HG03442 (cell line): ENCODE data around the gene PLXND1.

Source experiments
- ATAC-seq: cut with Tn5 transposase; IDR thresholded peaks from one replicate; pipeline ENCODE4 v1.9.1; 2021; ENCODE audit warnings: mild to moderate bottlenecking, moderate library complexity; ENCODE audit not compliant: unreplicated experiment

Gene PLXND1

DNA sequence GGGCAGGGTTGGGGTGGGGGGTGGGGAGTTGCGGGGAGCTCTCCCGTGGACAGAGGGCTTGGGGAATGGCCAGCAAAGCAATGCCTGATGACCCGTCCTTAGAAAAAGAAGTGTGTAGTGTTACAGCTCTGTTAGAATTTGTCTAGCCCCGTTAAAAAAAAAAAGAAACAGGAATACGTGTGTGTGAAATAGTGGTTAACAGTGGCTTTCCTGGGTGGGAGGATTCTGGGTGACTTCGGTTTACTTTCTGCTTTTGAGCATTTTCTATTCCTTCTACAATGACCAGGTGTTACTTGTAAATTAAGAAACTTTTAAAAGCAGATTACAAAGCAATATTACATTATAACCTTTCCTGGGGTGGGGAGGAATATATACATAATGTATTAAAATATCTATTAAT, 38.5 kb downstream of the PLXND1 start:
- ATAC-seq: no peak

DNA sequence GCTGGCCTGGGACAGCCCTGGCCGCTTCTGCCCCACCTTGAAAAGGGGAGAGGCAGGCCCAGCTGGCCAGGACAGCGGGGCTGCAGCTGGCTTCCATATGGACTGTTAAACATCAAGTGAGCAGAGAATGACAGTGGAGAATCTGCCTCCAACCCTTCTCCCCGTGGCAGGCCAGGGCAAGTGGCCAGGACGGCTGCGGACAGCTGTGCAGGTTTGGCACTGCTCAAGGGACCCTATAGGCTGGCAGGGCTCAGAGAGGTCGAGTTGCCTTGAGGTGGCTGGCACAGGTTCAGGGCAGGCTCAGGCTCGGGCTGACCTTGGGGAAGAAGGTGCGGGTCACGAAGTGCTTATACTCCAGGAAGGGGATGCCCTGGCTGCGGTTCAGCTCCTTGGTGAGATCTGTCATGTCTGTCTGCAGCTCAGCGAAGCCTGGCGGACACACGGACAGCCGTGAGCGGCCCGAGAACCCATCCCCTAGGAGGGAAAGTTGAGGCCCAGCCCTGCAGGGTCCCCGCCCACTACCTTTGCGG, 39.2 kb downstream of the PLXND1 start:
- ATAC-seq: no peak

GRCh38 chr3:129565902-129566301, 40.6 kb downstream of the PLXND1 start:
- no peak for ATAC-seq

- ATAC-seq: no peak
These were observed 41.4 kb downstream of the PLXND1 start for GRCh38 chr3:129564981-129565644.

GRCh38 chr3:129563850-129564535, 42.5 kb downstream of the PLXND1 start:
- no peak for ATAC-seq

DNA sequence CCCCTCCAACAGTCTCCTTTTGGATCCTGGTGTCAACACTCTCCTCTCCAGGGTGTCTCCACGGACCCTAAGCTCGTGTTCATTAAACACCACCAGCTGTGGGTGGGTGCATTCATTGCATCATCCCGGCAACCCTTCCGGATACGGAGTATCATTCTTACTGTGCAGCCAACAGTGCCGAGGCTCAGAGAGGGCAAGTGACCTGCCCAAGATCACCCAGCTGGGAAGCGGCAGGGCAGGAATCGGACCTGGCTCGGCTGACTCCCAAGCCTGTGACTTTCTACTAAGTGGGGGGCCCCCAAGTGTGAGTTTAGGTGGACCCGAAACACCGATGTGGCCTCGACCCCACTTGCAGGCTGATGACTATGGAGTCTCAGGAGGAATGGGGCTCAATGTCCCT, 43.1 kb downstream of the PLXND1 start:
- ATAC-seq: no peak

GRCh38 chr3:129562803-129563202, 43.7 kb downstream of the PLXND1 start:
- no peak for ATAC-seq

DNA sequence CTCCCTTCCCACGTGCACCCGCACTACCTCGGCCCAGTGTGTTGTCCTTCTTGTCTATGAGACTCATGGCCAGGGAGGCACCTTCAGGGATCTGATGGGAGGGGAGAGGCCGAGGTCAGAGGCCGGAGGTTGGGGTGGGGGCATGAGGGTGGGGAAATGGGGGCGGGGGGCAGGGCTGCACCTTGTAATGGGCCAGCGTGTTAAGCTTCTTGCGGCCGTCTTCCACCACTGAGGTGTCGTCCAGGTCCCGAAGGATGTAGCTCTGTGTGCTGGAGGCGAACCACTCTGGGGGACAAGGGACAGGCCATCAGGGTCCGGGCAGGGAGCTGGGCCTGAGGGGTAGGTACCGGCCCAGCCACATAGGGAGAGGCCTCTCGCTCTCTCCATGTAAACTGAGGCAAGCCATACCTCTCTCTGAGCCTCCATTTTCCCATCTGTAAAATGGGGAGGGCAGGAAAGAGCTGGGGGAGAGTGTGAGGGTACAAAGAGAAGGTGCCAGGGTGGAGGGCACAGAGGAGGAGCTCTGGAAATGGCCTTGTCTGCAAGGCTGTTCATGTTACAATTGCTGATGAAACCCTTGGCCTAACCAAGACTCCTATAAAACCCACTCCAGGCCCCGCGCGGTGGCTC, 44.7 kb downstream of the PLXND1 start:
- ATAC-seq: no peak

DNA sequence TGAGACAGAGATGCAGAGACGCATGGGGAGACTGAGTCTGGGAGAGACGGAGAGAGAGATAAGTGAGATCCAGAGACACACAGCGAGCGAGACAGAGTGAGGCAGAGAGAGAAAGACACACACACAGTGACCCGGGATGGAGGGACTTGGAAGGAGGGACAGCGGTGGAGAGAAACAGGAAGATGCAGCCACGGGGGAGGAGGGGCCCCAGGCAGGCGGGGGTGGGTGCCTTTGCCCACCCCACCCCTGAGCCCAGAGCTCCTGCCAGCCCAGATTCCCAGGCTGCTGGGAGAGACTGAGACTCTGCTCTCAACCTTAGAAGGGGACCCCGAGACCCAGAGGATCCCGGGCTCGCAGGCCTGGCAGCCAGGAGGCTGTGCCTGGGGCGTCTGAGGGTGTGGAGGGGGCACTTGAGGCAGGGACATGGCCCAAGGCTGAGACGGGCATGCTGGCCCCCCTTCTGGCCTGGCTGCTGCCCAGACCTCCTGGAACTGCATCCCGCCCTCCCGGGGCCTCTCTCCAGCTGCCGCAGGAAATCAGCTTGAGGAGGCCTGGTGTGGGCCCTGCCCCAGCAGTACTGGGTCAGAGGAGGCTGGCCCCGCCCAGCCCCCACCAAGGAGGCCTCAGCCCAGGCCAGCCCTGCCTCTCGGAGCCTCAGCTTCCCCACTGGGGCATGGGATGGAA, 45.4 kb downstream of the PLXND1 start:
- no peak for ATAC-seq

GRCh38 chr3:129560269-129560787, 46.1 kb downstream of the PLXND1 start:
- ATAC-seq: no peak

GRCh38 chr3:129559565-129560079, 46.9 kb downstream of the PLXND1 start:
- no peak for ATAC-seq

DNA sequence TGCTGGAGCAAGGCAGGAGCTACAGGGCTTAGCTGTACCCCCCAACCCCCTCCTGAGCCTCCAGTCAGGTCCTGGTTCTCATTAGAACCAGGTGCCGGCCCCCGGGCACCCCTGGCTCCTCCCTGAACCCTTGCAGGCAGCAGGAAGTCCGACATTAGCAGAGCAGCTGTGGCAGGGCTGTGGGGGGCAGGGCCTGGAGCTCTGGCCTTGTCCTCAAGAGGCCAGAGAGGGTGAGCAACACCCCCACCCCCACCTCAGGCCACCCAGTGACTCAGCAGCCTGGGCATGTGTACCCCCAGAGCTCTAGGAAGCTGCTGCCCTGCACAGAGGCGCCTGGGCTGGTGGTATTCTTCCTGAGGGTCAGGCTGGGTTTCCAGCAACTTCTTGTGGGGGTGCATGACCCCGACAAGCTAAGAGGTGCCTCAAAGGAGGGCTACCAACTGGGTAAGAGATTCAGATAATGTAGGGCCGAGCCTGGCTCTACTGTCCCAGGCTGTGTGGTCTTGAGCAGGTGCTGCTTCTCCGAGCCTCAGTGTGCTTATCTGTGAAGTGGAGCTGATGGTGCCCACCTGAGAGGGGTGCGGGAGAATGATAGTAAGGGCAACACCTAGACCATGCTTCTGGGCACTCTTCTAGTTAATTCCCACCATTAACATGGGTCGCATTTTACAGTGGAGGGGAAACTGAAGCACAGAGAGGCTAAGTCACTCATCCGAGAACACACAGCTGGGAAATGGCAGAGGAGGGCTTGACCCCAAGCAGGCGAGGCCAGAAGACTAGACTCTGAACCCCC, 47.5 kb downstream of the PLXND1 start:
- no peak for ATAC-seq

DNA sequence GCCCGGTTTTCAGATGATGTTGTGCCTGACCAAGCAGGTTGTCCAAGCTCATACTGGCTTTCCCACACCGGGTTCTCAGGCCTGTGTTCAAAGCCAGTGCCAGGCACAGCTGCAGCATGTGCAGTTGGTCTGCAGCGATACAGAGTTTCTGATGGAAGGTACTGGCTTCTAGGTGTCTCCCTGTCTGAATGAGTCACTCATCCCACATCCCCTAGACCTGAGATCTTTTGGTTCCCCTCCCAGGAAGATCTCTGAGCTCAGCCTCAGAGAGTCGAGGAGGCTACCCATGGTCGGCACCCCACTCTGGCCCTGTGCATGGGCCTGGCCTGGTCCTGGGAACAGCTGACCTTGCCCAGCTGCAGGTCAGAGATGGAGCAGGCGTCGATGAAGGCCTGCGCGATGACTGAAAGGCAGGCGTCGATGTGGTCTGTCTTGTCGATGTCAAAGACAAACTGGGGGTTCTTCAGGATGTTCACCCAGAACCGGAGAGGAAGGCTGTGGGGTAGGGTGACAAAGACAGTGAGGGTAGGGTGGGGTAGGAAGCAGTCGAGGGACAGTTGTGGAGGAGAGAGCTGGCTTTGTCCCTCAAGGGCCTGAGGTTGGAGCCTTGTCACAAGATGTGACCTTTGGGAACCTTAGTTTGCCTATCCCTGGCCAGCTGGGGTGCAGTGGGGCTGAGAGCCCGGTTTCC, 48.2 kb downstream of the PLXND1 start:
- ATAC-seq: no peak

DNA sequence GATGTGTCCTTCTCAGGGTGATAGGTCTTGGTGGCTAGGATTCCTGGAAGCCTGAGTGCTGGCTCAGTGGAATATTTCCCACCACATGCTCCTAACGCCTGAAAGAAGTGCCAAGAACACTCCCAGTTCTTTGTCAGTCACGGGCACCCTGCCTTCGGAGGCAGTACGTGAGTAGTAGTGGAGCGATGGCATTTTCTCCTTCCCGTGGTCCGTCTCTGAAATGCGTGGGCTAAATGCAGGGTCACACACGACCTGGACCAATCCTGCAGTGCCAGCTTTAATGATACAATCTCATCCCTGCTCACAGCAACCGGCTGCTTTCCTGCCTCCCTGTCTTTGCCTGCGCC, 49.0 kb downstream of the PLXND1 start:
- ATAC-seq: no peak

GRCh38 chr3:129556890-129557547, 49.5 kb downstream of the PLXND1 start:
- no peak for ATAC-seq

DNA sequence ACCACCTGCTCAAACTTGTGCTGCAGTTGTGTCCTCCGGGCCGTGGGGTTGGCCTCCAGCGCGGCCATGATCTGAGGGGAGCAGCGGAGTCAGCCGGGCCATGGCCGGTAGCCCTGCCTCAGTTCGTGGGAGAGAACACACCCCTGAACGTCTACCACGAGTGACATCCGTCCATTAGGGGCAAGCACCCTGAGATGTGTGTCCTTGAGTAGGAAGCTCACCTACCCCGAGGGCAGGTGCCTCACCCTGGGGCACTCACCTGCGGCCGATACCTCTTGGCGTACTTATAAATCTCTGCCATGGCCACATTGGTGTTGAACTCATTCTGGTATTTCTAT, 50.1 kb downstream of the PLXND1 start:
- no peak for ATAC-seq

- no peak for ATAC-seq
These were observed 50.7 kb downstream of the PLXND1 start for GRCh38 chr3:129555616-129556357.

DNA sequence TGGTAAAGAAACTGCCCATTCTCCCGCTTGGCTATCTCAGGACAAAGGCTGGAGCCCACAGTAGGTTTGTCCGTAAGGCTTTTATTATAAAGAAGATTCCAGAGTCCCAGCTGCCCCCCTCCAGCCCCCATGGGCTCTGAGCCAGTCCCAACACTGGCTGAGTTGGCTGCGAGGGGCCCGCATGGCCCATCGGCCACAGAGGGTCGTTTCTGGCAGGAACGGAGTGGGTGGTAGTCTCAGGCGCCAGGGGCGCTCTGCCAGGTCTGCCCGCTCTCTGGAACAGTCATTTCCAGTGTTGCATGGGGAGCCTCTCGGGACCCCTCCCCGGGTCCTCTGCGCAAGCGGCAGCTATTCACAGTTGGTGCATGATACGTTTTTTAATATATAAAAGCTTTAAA, 51.3 kb downstream of the PLXND1 start:
- no peak for ATAC-seq
